Activated CD4-positive, alpha-beta memory T cell treated with anti-CD3 and anti-CD28 coated beads for 36 hours (primary cell): ENCODE measurements around the gene GDF2. TPM values are rescaled to one million over a fixed set of nuclear protein-coding genes. Genes with fewer than 3 reads are reported as not detected.

Source experiments
- CTCF ChIA-PET: fragments of 350-600 bp; sonication (Branson Sonifier 250); formaldehyde crosslinking; loops from one replicate; lab custom pipeline; 2021; ENCODE audit warnings: antibody characterized with exemption, inconsistent platforms; lab: Charles Lee
- POLR2A ChIA-PET: fragments of 350-600 bp; sonication (Branson Sonifier 250); formaldehyde crosslinking; loops from one replicate; lab custom pipeline; 2021; ENCODE audit warnings: antibody characterized with exemption; lab: Charles Lee
- DNase-seq: peaks from one replicate; pipeline ENCODE4 v3.0.0-alpha.2; 2020
- H3K27ac Mint-ChIP-seq: one replicate; pipeline ENCODE4 v1.8.0; 2021; ENCODE audit warnings: mixed read lengths
- H3K27me3 Mint-ChIP-seq: one replicate; pipeline ENCODE4 v1.8.0; 2021; ENCODE audit warnings: mixed read lengths
- H3K36me3 Mint-ChIP-seq: one replicate; pipeline ENCODE4 v1.8.0; 2021; ENCODE audit warnings: mixed read lengths
- H3K4me1 Mint-ChIP-seq: one replicate; pipeline ENCODE4 v1.8.0; 2021; ENCODE audit warnings: low read depth, mixed read lengths
- H3K4me3 Mint-ChIP-seq: one replicate; pipeline ENCODE4 v1.8.0; 2021; ENCODE audit warnings: mild to moderate bottlenecking, mixed read lengths
- H3K9me3 Mint-ChIP-seq: one replicate; pipeline ENCODE4 v1.8.0; 2021; ENCODE audit warnings: mixed read lengths
- intact Hi-C: fragments of 100-400 bp; cut with micrococcal nuclease; formaldehyde crosslinking; loops from one replicate; pipeline ENCODE4 v1.15.1; 2023
- total RNA-seq, 2 experiments: library from RNA; stranded (reverse); gene quantifications; one replicate each; pipeline ENCODE4 v1.2.3, GENCODE V29; 2021

Gene GDF2
- total RNA-seq, 2 experiments from 2014 or later = not detected

GRCh38 chr10:47285381-47286115, 36.7 kb upstream of the GDF2 start:
- H3K36me3 Mint-ChIP-seq = no peaks in the 10 kb centered on the region
- ChIA-PET CTCF (interaction anchor here (2.7 kb wide), 1 partner anchor 238 kb away, joined by 12 read pairs; no protein-coding TSS in a partner anchor), POLR2A (no interaction called here)
- H3K9me3 Mint-ChIP-seq = no peaks in the 10 kb centered on the region
- no peaks in the 10 kb centered on the region for H3K27me3 Mint-ChIP-seq
- H3K4me1 Mint-ChIP-seq = peaks cover 22% of the 10 kb centered on the region
- DNase-seq = no peak
- peak overlapping the region; percentile 10 for H3K27ac Mint-ChIP-seq
- intact Hi-C loops = no loop called here
- H3K4me3 Mint-ChIP-seq = no peak overlapping the region

- intact Hi-C loops = no loop called here
- CTCF ChIA-PET = interaction anchor here (2.7 kb wide), 1 partner anchor 238 kb away, joined by 12 read pairs; no protein-coding TSS in a partner anchor
- Mint-ChIP-seq H3K27me3 (no peaks in the 10 kb centered on the region), H3K4me3 (no peak overlapping the region), H3K9me3 (no peaks in the 10 kb centered on the region), H3K36me3 (no peaks in the 10 kb centered on the region), H3K27ac (no peak overlapping the region), H3K4me1 (peaks cover 22% of the 10 kb centered on the region)
- POLR2A ChIA-PET = no interaction called here
- DNase-seq = no peak
Measured at GRCh38 chr10:47286116-47286505, 36.1 kb upstream of the GDF2 start.

- POLR2A ChIA-PET = no interaction called here
- H3K4me3 Mint-ChIP-seq = no peak overlapping the region
Measured at GRCh38 chr10:47286591-47287315, 35.5 kb upstream of the GDF2 start.

GRCh38 chr10:47287365-47287802, 34.9 kb upstream of the GDF2 start:
- no peaks in the 10 kb centered on the region for H3K9me3 Mint-ChIP-seq
- H3K27me3 Mint-ChIP-seq = no peaks in the 10 kb centered on the region
- H3K27ac Mint-ChIP-seq = no peak overlapping the region
- peaks cover 22% of the 10 kb centered on the region for H3K4me1 Mint-ChIP-seq
- DNase-seq = no peak
- H3K36me3 Mint-ChIP-seq = no peaks in the 10 kb centered on the region
- intact Hi-C loops = no loop called here
- H3K4me3 Mint-ChIP-seq = no peak overlapping the region
- CTCF ChIA-PET = interaction anchor here (2.7 kb wide), 1 partner anchor 240 kb away, joined by 12 read pairs; no protein-coding TSS in a partner anchor
- POLR2A ChIA-PET = no interaction called here

More at GRCh38 chr10:47286591-47287315, 35.5 kb upstream of the GDF2 start:
- Mint-ChIP-seq H3K27me3 (no peaks in the 10 kb centered on the region), H3K36me3 (no peaks in the 10 kb centered on the region), H3K9me3 (no peaks in the 10 kb centered on the region), H3K4me1 (peaks cover 22% of the 10 kb centered on the region), H3K27ac (no peak overlapping the region)
- intact Hi-C loops = no loop called here
- CTCF ChIA-PET = interaction anchor here (2.7 kb wide), 1 partner anchor 239 kb away, joined by 12 read pairs; no protein-coding TSS in a partner anchor
- no peak for DNase-seq

- intact Hi-C loops = no loop called here
- Mint-ChIP-seq H3K4me1 (peaks cover 22% of the 10 kb centered on the region), H3K9me3 (no peaks in the 10 kb centered on the region), H3K36me3 (no peaks in the 10 kb centered on the region), H3K4me3 (no peak overlapping the region), H3K27ac (no peak overlapping the region), H3K27me3 (no peaks in the 10 kb centered on the region)
- CTCF ChIA-PET = interaction anchor here (2.7 kb wide), 1 partner anchor 240 kb away, joined by 12 read pairs; no protein-coding TSS in a partner anchor
- DNase-seq = no peak
- POLR2A ChIA-PET = no interaction called here
Measured at GRCh38 chr10:47287805-47288204, 34.4 kb upstream of the GDF2 start.

GRCh38 chr10:47288236-47288635, 34.0 kb upstream of the GDF2 start:
- CTCF ChIA-PET = interaction anchor here (2.7 kb wide), 1 partner anchor 241 kb away, joined by 12 read pairs; no protein-coding TSS in a partner anchor
- H3K4me3 Mint-ChIP-seq = no peak overlapping the region
- DNase-seq = no peak
- no peaks in the 10 kb centered on the region for H3K9me3 Mint-ChIP-seq
- H3K27ac Mint-ChIP-seq = no peak overlapping the region
- no peaks in the 10 kb centered on the region for H3K36me3 Mint-ChIP-seq
- peaks cover 22% of the 10 kb centered on the region for H3K4me1 Mint-ChIP-seq
- intact Hi-C loops = no loop called here
- H3K27me3 Mint-ChIP-seq = no peaks in the 10 kb centered on the region
- POLR2A ChIA-PET = no interaction called here

GRCh38 chr10:47288916-47289495, 33.2 kb upstream of the GDF2 start:
- H3K27ac Mint-ChIP-seq = no peak overlapping the region
- no peak for DNase-seq
- intact Hi-C loops = no loop called here
- H3K4me1 Mint-ChIP-seq = peaks cover 22% of the 10 kb centered on the region
- CTCF ChIA-PET = no interaction called here
- no peaks in the 10 kb centered on the region for H3K36me3 Mint-ChIP-seq
- no peaks in the 10 kb centered on the region for H3K9me3 Mint-ChIP-seq
- H3K4me3 Mint-ChIP-seq = no peak overlapping the region
- no peaks in the 10 kb centered on the region for H3K27me3 Mint-ChIP-seq
- POLR2A ChIA-PET = no interaction called here

- ChIA-PET POLR2A (no interaction called here), CTCF (no interaction called here)
- DNase-seq = no peak
- no peaks in the 10 kb centered on the region for H3K27me3 Mint-ChIP-seq
- H3K27ac Mint-ChIP-seq = no peak overlapping the region
- H3K36me3 Mint-ChIP-seq = no peaks in the 10 kb centered on the region
- H3K4me3 Mint-ChIP-seq = no peak overlapping the region
- intact Hi-C loops = no loop called here
- H3K4me1 Mint-ChIP-seq = peaks cover 22% of the 10 kb centered on the region
- no peaks in the 10 kb centered on the region for H3K9me3 Mint-ChIP-seq
Measured at GRCh38 chr10:47289921-47290320, 32.3 kb upstream of the GDF2 start.

GRCh38 chr10:47290338-47290737, 31.9 kb upstream of the GDF2 start:
- POLR2A ChIA-PET = no interaction called here
- Mint-ChIP-seq H3K36me3 (no peaks in the 10 kb centered on the region), H3K27ac (no peak overlapping the region), H3K4me1 (peaks cover 18% of the 10 kb centered on the region), H3K27me3 (no peaks in the 10 kb centered on the region), H3K9me3 (no peaks in the 10 kb centered on the region), H3K4me3 (no peak overlapping the region)
- CTCF ChIA-PET = interaction anchor here (1.0 kb wide), 1 partner anchor 22 kb away, joined by 3 read pairs; no protein-coding TSS in a partner anchor
- intact Hi-C loops = no loop called here
- no peak for DNase-seq

GRCh38 chr10:47291682-47292081, 30.6 kb upstream of the GDF2 start:
- Mint-ChIP-seq H3K27me3 (no peaks in the 10 kb centered on the region), H3K4me1 (peaks cover 4% of the 10 kb centered on the region), H3K4me3 (no peak overlapping the region), H3K36me3 (no peaks in the 10 kb centered on the region), H3K27ac (no peak overlapping the region), H3K9me3 (no peaks in the 10 kb centered on the region)
- ChIA-PET POLR2A (no interaction called here), CTCF (interaction anchor here (1.1 kb wide), 1 partner anchor 244 kb away, joined by 3 read pairs; no protein-coding TSS in a partner anchor)
- DNase-seq = no peak
- intact Hi-C loops = no loop called here

GRCh38 chr10:47294057-47294456, 28.2 kb upstream of the GDF2 start:
- CTCF ChIA-PET = interaction anchor here (0.6 kb wide), 1 partner anchor 22 kb away, joined by 3 read pairs; no protein-coding TSS in a partner anchor
- H3K27me3 Mint-ChIP-seq = no peaks in the 10 kb centered on the region
- no peak for DNase-seq
- H3K36me3 Mint-ChIP-seq = no peaks in the 10 kb centered on the region
- no peaks in the 10 kb centered on the region for H3K9me3 Mint-ChIP-seq
- H3K4me3 Mint-ChIP-seq = no peak overlapping the region
- H3K4me1 Mint-ChIP-seq = no peaks in the 10 kb centered on the region
- POLR2A ChIA-PET = no interaction called here
- intact Hi-C loops = no loop called here
- H3K27ac Mint-ChIP-seq = no peak overlapping the region

GRCh38 chr10:47294501-47294900, 27.8 kb upstream of the GDF2 start:
- H3K9me3 Mint-ChIP-seq = no peaks in the 10 kb centered on the region
- no peak overlapping the region for H3K4me3 Mint-ChIP-seq
- DNase-seq = no peak
- intact Hi-C loops = no loop called here
- POLR2A ChIA-PET = no interaction called here
- H3K4me1 Mint-ChIP-seq = peaks cover under 1% of the 10 kb centered on the region
- CTCF ChIA-PET = interaction anchor here (0.6 kb wide), 1 partner anchor 22 kb away, joined by 3 read pairs; no protein-coding TSS in a partner anchor
- peaks cover under 1% of the 10 kb centered on the region for H3K27me3 Mint-ChIP-seq
- H3K27ac Mint-ChIP-seq = no peak overlapping the region
- no peaks in the 10 kb centered on the region for H3K36me3 Mint-ChIP-seq
